Aorta (tissue), 5 donors: ENCODE measurements around the gene COX7A2L. TPM values are rescaled to one million over a fixed set of nuclear protein-coding genes. Genes with fewer than 3 reads are reported as not detected.

Experiments
- ATAC-seq: fragments of 200-7000 bp; cut with Tn5 transposase; one replicate; pipeline ENCODE4 v1.9.1; 2022; ENCODE audit warnings: moderate library complexity; ENCODE audit not compliant: low FRiP score
- DNase-seq, 2 donors: peaks; one replicate each; pipeline ENCODE4 v3.0.0-alpha.2; 2020
- H3K27ac ChIP-seq, 2 donors: one replicate each; pipeline ENCODE4 v1.5.1; 2013; ENCODE audit warnings: low read length in 2 of 2, mild to moderate bottlenecking in 2 of 2, moderate library complexity in 2 of 2, control low read depth in 1 of 2, inconsistent platforms in 1 of 2, low read depth in 1 of 2
- H3K27me3 ChIP-seq, 2 donors: one replicate each; pipeline ENCODE4 v1.6.1; 2013; ENCODE audit warnings: control low read depth in 1 of 2, low read length in 1 of 2, mild to moderate bottlenecking in 1 of 2, moderate library complexity in 1 of 2; ENCODE audit not compliant: insufficient read depth in 2 of 2, control insufficient read depth in 1 of 2
- H3K36me3 ChIP-seq, 2 donors: one replicate each; pipeline ENCODE4 v1.6.1; 2013; ENCODE audit warnings: control low read depth in 1 of 2, low read length in 1 of 2, mild to moderate bottlenecking in 1 of 2; ENCODE audit not compliant: insufficient read depth in 2 of 2, control insufficient read depth in 1 of 2
- H3K4me1 ChIP-seq, 2 donors: one replicate each; pipeline ENCODE4 v1.6.1; 2013; ENCODE audit warnings: low read length in 2 of 2, control low read depth in 1 of 2, mild to moderate bottlenecking in 1 of 2, moderate library complexity in 1 of 2; ENCODE audit not compliant: insufficient read depth in 2 of 2, control insufficient read depth in 1 of 2
- H3K4me3 ChIP-seq, 2 donors: one replicate each; pipeline ENCODE4 v1.5.1; 2013; ENCODE audit warnings: low read length in 2 of 2, control low read depth in 1 of 2, mild to moderate bottlenecking in 1 of 2
- H3K9me3 ChIP-seq: one replicate; pipeline ENCODE4 v1.6.1; 2013; ENCODE audit warnings: mild to moderate bottlenecking, low read length; ENCODE audit not compliant: control insufficient read depth
- WGBS, 2 donors: extraction: QIAGEN DNeasy Blood & Tissue Kit; methylation state at CpG; one replicate each; pipeline ENCODE4 v1.1.7; 2013; 5-methylcytosine and 5-hydroxymethylcytosine counted together
- intact Hi-C, 2 donors: fragments of 100-400 bp; cut with DNase I; formaldehyde crosslinking; loops; one replicate each; pipeline versions ENCODE4 v1.14.2 to v1.15.0; 2022
- polyA plus RNA-seq, 2 donors: library from polyadenylated mRNA; stranded (reverse); fragments of 200-250 nt; gene quantifications; one replicate each; pipeline ENCODE4 v1.2.3, GENCODE V29; 2013
- total RNA-seq, 2 donors: library from RNA; stranded (reverse); fragmentation: NEBNext Ultra II Directional; extraction: Animal tissue kit (Norgen Biotek cat#: 25700); gene quantifications; one replicate each; pipeline ENCODE4 v1.2.1, GENCODE V29; 2021
- donor health status: healthy with polysubstance abuse.
- donor health status: Bipolar disorder and iron deficiency.
- donor health status: DM: no; HTN: no; CAD: no.
- donor health status: DM: no; HTN: no; CAD: no.
- donor health status: DM: yes; HTN: yes; CAD: no.

The COX7A2L gene
- total and polyA plus RNA-seq, 4 donors, result 60.8 to 265 (median 80.3) TPM

DNA sequence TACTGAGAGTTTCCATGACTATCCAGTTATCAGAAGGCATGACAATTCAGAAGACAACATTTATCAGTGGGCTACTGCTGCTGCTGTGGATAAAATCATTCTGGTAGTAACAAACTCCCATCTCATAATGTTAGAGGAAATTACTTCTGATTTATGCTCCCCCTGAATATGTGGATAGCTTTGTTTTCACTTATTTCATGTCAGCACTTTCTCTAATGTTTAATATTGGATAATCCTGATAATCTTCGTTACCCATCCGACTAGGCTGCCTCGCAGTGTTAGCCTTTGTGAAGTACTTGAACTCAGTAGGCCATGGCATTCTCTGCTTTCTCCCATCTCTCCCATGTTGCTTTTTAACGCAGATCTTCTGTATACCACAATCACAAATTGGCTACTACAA, 28.4 kb downstream of the COX7A2L start:
- H3K9me3 ChIP-seq, result no peaks in the 10 kb centered on the region
- H3K4me1 ChIP-seq, result no peaks in the 10 kb centered on the region
- H3K27me3 ChIP-seq, result no peaks in the 10 kb centered on the region
- 95% methylated on average over 4 of the region's 4 CpGs for whole genome bisulfite sequencing, 2 donors
- H3K4me3 ChIP-seq, result no peak overlapping the region
- DNase-seq (no peak), ATAC-seq (no peak)
- no peaks in the 10 kb centered on the region for H3K36me3 ChIP-seq
- H3K27ac ChIP-seq, result no peak overlapping the region
- intact Hi-C loops, result no loop called here

- WGBS, 2 donors, result 75 to 77% methylated on average over 9 of the region's 9 CpGs
- Histone ChIP-seq H3K9me3 (no peaks in the 10 kb centered on the region), H3K4me1 (no peaks in the 10 kb centered on the region), H3K4me3 (no peak overlapping the region), H3K36me3 (no peaks in the 10 kb centered on the region), H3K27ac (peak overlapping the region in 1 of 2 donors; percentile 37), H3K27me3 (no peaks in the 10 kb centered on the region)
- DNase-seq, result no peak
- intact Hi-C loops, result no loop called here
- no peak for ATAC-seq
These were observed 29.3 kb downstream of the COX7A2L start for GRCh38 chr2:42331569-42332284.

GRCh38 chr2:42329736-42330135, 31.3 kb downstream of the COX7A2L start:
- Histone ChIP-seq H3K36me3 (no peaks in the 10 kb centered on the region), H3K9me3 (no peaks in the 10 kb centered on the region), H3K4me3 (no peak overlapping the region), H3K27ac (peak overlapping the region in 1 of 2 donors; percentile 64), H3K27me3 (no peaks in the 10 kb centered on the region), H3K4me1 (no peaks in the 10 kb centered on the region)
- ATAC-seq (no peak), DNase-seq (no peak)
- intact Hi-C loops, result loop anchor here (2.0 to 10.0 kb wide), 3 partner anchors 232 to 465 kb away; no protein-coding TSS in a partner anchor
- WGBS, 2 donors, result 92% methylated on average over 5 of the region's 5 CpGs

DNA sequence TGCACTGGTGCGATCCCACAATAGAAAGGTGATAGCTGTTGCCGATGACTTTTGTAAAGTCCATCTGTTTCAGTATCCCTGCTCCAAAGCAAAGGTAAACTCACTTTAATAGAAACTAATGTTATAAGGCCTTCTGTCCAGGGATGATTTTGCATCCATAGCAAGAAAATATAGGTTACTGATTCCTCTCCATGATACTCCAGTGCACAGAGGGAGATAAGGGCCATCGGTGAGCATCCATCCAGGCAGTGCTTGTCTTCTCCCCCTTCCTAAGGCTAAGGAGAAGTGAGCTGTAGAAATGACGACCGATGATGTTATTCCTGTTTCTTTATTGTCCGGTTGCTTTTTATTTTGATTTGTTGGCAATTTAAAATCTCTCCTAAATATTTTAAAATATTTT, 32.1 kb downstream of the COX7A2L start:
- H3K9me3 ChIP-seq, result no peaks in the 10 kb centered on the region
- 86 to 90% methylated on average over 6 of the region's 6 CpGs for WGBS, 2 donors
- H3K36me3 ChIP-seq, result no peaks in the 10 kb centered on the region
- ATAC-seq (no peak), DNase-seq (no peak)
- intact Hi-C loops, result loop anchor here (2.0 to 10.0 kb wide), 3 partner anchors 232 to 464 kb away; no protein-coding TSS in a partner anchor
- no peaks in the 10 kb centered on the region for H3K4me1 ChIP-seq
- H3K27me3 ChIP-seq, result no peaks in the 10 kb centered on the region
- no peak overlapping the region for H3K27ac ChIP-seq
- no peak overlapping the region for H3K4me3 ChIP-seq

DNA sequence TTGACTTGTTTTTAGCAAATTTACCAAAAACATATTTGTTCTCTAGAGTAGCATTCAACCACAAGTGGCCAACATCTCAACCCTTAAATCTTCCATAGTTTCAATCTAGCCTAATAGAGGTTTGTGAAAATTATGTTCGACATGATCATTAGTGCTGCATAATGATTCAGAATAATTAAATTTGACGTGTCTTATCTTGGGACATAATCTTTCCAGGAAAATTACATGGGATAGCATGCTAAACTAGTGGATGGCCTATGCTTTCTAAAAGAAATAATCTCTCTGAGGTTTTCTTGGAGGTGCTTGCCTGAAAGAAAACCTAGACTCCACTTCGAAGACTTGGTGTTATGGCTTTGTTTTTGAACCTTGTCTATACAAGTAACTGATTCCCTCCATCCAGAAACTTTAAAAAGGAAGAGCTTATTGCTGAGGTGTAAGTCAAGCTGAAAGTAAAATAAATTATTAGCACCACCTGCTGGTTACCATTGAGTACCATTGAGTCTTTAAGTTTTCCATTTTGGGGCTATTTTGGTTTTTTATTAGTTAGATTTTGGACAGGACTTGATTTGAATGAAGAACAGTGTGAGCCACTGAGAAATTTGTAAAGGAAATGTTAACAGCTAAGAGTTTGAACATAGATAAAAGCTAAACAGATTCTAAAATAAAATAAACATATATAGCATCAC, 32.7 kb downstream of the COX7A2L start:
- Histone ChIP-seq H3K9me3 (no peaks in the 10 kb centered on the region), H3K27me3 (no peaks in the 10 kb centered on the region), H3K27ac (no peak overlapping the region), H3K4me1 (no peaks in the 10 kb centered on the region), H3K4me3 (no peak overlapping the region), H3K36me3 (no peaks in the 10 kb centered on the region)
- intact Hi-C loops, result loop anchor here (2.0 to 10.0 kb wide), 3 partner anchors 231 to 463 kb away; no protein-coding TSS in a partner anchor
- WGBS, 2 donors, result 61 to 64% methylated on average over 3 of the region's 3 CpGs
- ATAC-seq (no peak), DNase-seq (no peak)

DNA sequence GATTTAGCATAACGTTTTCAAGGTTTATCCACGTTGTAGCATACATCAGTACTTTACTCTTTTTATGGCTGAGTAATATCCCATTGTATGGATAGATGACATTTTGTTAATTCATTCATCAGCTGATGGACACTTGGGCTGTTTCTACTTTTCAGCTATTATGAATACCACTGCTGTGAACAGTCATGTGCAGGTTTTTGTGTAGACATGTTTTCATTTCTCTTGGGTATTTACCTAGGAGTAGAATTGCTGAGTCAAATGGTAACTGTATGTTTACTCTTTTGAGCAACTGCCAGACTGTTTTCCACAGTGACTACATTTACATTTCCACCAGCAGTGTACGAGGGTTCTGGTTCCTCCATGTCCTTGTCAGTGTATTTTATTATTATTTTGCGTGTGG, 33.9 kb downstream of the COX7A2L start:
- H3K4me3 ChIP-seq, result no peak overlapping the region
- no peaks in the 10 kb centered on the region for H3K27me3 ChIP-seq
- no peaks in the 10 kb centered on the region for H3K36me3 ChIP-seq
- intact Hi-C loops, result loop anchor here (5.0 to 10.0 kb wide), 2 partner anchors 230 to 462 kb away; no protein-coding TSS in a partner anchor
- WGBS, 2 donors, result 56 to 61% methylated on average over 4 of the region's 4 CpGs
- H3K27ac ChIP-seq, result no peak overlapping the region
- no peaks in the 10 kb centered on the region for H3K4me1 ChIP-seq
- H3K9me3 ChIP-seq, result no peaks in the 10 kb centered on the region
- ATAC-seq (no peak), DNase-seq (no peak)

- intact Hi-C loops, result loop anchor here (5.0 to 10.0 kb wide), 2 partner anchors 228 to 461 kb away; no protein-coding TSS in a partner anchor
- Histone ChIP-seq H3K4me3 (no peak overlapping the region), H3K27me3 (no peaks in the 10 kb centered on the region), H3K36me3 (no peaks in the 10 kb centered on the region), H3K9me3 (no peaks in the 10 kb centered on the region), H3K4me1 (no peaks in the 10 kb centered on the region), H3K27ac (no peak overlapping the region)
- DNase-seq (no peak), ATAC-seq (no peak)
- WGBS, 2 donors, result 90 to 92% methylated on average over 1 of the region's 1 CpG
These were observed 35.4 kb downstream of the COX7A2L start for GRCh38 chr2:42325609-42326008.

- intact Hi-C loops, result loop anchor here (5.0 to 10.0 kb wide), 2 partner anchors 228 to 460 kb away; no protein-coding TSS in a partner anchor
- no peak for DNase-seq
- Histone ChIP-seq H3K27me3 (no peaks in the 10 kb centered on the region), H3K4me3 (no peak overlapping the region), H3K9me3 (no peaks in the 10 kb centered on the region), H3K27ac (no peak overlapping the region), H3K36me3 (no peaks in the 10 kb centered on the region), H3K4me1 (no peaks in the 10 kb centered on the region)
- ATAC-seq, result no peak
- whole genome bisulfite sequencing, 2 donors, result 80 to 81% methylated on average over 2 of the region's 2 CpGs
These were observed 36.1 kb downstream of the COX7A2L start for GRCh38 chr2:42324949-42325348.
